Parathyroid adenoma (tissue), 2 donors: ENCODE measurements around the gene PLXNA4.
"Not testable (repeated sequence)": the region's sequence is repeated elsewhere in the genome, so short reads cannot be mapped to it uniquely, and the experiment has no call there.

Experiments used
- H2AFZ ChIP-seq: fragments of 300-600 bp; sonication (generic); one replicate; pipeline ENCODE4 v1.7.0; 2017; ENCODE audit warnings: antibody characterized with exemption, mild to moderate bottlenecking
- H3K27ac ChIP-seq: fragments of 300-600 bp; sonication (generic); one replicate; pipeline ENCODE4 v1.7.0; 2017
- H3K27me3 ChIP-seq: fragments of 300-600 bp; sonication (generic); one replicate; pipeline ENCODE4 v1.7.0; 2017; ENCODE audit warnings: low read length; ENCODE audit not compliant: control insufficient read depth, insufficient read depth
- H3K36me3 ChIP-seq: fragments of 300-600 bp; sonication (generic); one replicate; pipeline ENCODE4 v1.7.0; 2017; ENCODE audit warnings: low read length; ENCODE audit not compliant: control insufficient read depth, insufficient read depth
- H3K4me1 ChIP-seq: fragments of 300-600 bp; sonication (generic); one replicate; pipeline ENCODE4 v1.7.0; 2017; ENCODE audit warnings: control low read depth
- H3K4me2 ChIP-seq: fragments of 300-600 bp; sonication (generic); one replicate; pipeline ENCODE4 v1.7.0; 2017; ENCODE audit warnings: low read length
- H3K4me3 ChIP-seq: fragments of 300-600 bp; sonication (generic); one replicate; pipeline ENCODE4 v1.7.0; 2017; ENCODE audit warnings: low read depth, low read length
- H3K79me2 ChIP-seq: fragments of 300-600 bp; sonication (generic); one replicate; pipeline ENCODE4 v1.7.0; 2017; ENCODE audit warnings: control low read depth
- H3K9ac ChIP-seq: fragments of 300-600 bp; sonication (generic); one replicate; pipeline ENCODE4 v1.7.0; 2017; ENCODE audit warnings: mild to moderate bottlenecking
- H3K9me3 ChIP-seq: fragments of 300-600 bp; sonication (generic); one replicate; pipeline ENCODE4 v1.7.0; 2017; ENCODE audit warnings: low read length; ENCODE audit not compliant: control insufficient read depth
- TF ChIP-seq, protein P1 (sequence below): fragments of 300-600 bp; sonication (generic); IDR thresholded peaks from one replicate; pipeline ENCODE4 v1.7.0; 2017; ENCODE audit warnings: antibody characterized with exemption, mild to moderate bottlenecking
- donor health status: primary hyperparathyroidism.

PLXNA4 gene

DNA sequence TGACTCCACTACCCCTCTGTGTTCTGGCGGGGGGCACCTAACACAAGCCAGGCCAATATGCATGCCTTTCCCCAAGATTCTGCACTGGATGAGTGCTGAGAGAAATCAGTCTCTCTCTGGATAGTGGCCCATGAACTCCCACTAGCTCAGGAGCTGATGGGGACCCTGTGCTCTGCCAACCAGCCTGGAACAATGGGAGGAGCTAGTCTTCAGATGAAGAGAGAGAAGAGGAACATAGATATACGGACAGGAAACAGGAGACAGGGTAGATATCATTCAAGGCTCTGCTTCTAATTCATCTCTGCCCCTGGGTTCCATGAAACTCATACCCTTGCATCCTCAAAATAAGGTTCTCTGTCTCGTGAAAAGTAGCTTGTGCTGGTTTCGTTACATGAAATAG is 27.9 kb upstream of the PLXNA4 start:
- Histone ChIP-seq H3K4me1 (no peaks in the 10 kb centered on the region), H3K79me2 (no peaks in the 10 kb centered on the region), H2AFZ (no peak overlapping the region), H3K9me3 (no peaks in the 10 kb centered on the region), H3K4me2 (no peak overlapping the region), H3K36me3 (no peaks in the 10 kb centered on the region), H3K27me3 (no peaks in the 10 kb centered on the region), H3K4me3 (no peak overlapping the region), H3K9ac (no peak overlapping the region), H3K27ac (no peak overlapping the region)
- TF ChIP-seq, protein P1, sequence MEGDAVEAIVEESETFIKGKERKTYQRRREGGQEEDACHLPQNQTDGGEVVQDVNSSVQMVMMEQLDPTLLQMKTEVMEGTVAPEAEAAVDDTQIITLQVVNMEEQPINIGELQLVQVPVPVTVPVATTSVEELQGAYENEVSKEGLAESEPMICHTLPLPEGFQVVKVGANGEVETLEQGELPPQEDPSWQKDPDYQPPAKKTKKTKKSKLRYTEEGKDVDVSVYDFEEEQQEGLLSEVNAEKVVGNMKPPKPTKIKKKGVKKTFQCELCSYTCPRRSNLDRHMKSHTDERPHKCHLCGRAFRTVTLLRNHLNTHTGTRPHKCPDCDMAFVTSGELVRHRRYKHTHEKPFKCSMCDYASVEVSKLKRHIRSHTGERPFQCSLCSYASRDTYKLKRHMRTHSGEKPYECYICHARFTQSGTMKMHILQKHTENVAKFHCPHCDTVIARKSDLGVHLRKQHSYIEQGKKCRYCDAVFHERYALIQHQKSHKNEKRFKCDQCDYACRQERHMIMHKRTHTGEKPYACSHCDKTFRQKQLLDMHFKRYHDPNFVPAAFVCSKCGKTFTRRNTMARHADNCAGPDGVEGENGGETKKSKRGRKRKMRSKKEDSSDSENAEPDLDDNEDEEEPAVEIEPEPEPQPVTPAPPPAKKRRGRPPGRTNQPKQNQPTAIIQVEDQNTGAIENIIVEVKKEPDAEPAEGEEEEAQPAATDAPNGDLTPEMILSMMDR, result no peak

DNA sequence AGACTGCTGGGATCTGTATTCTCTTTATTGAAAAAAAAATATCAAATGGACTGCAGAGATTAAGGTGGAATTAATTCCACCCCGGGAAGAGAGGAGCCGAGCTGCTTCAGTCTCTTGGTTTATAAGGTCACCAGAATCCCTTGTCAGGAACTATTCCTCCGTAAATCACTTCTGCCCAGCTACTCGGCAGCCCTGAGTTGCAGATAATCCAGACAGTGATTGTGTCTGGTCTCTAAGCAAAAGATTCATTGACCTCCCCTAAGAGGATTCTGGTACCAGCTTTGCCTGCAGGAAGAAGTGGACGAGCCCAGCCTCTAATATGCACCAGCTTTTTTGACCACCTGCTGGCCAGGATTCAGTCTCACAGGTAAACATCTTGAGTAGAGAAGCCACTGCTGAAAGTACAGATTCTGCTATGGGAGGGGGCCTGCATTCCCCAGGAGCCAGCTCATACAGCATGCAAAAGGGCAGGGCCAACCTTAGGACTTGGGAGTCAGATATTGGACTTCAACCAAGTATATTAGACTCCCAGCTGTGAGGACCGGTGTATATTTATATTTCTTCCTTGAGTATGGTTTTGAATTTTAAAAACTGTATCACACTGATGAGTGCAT is 27.1 kb upstream of the PLXNA4 start:
- Histone ChIP-seq H3K4me3 (no peak overlapping the region), H3K36me3 (no peaks in the 10 kb centered on the region), H3K27ac (no peak overlapping the region), H3K9me3 (no peaks in the 10 kb centered on the region), H3K9ac (no peak overlapping the region), H2AFZ (no peak overlapping the region), H3K4me1 (no peaks in the 10 kb centered on the region), H3K27me3 (no peaks in the 10 kb centered on the region), H3K4me2 (no peak overlapping the region), H3K79me2 (no peaks in the 10 kb centered on the region)
- TF ChIP-seq, protein P1, result no peak

DNA sequence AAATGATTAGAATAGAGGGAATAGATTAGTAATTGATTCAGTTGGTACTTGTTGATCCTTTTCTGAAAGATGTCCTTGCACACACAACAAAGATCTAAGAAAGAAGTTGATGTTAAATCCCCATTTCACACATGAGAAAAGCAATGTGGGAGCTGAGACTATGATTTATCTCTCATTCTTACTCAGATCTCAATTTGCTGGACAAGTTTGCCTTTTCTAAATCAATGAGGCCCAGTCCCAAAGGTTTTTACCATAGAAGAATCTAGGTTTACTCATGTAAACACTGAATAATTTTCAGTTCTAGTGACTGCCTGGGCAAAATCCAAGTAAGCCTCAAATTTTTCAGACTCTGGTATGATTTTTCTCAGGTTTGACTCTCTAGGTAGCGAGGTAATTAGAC is 25.5 kb upstream of the PLXNA4 start:
- Histone ChIP-seq H2AFZ (no peak overlapping the region), H3K36me3 (no peaks in the 10 kb centered on the region), H3K27ac (no peak overlapping the region), H3K9me3 (no peaks in the 10 kb centered on the region), H3K4me1 (no peaks in the 10 kb centered on the region), H3K4me2 (no peak overlapping the region), H3K27me3 (no peaks in the 10 kb centered on the region), H3K4me3 (no peak overlapping the region), H3K9ac (no peak overlapping the region), H3K79me2 (no peaks in the 10 kb centered on the region)
- TF ChIP-seq, protein P1, result no peak

DNA sequence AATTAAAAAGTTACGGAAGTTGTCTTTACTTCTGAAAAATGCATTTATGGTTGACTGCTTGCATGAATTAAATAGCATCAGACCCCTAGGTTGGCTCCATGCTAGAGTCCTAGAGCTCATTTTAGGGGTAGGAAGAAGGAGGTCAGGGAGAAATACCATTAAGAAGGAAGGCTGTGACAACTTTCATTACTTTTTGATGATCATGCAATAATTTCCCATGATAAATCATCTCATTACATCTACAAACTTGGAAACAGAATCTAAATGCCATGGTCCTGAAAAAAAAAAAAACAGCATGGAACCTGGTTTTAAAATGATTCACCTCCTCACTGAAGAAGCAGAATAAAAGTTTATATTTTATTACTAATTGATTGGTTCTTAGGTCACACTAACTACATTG is 20.3 kb upstream of the PLXNA4 start:
- Histone ChIP-seq H3K4me2 (no peak overlapping the region), H3K9ac (no peak overlapping the region), H3K79me2 (no peaks in the 10 kb centered on the region), H2AFZ (no peak overlapping the region), H3K27me3 (no peaks in the 10 kb centered on the region), H3K9me3 (no peaks in the 10 kb centered on the region), H3K4me1 (no peaks in the 10 kb centered on the region), H3K36me3 (no peaks in the 10 kb centered on the region), H3K4me3 (no peak overlapping the region), H3K27ac (no peak overlapping the region)
- TF ChIP-seq, protein P1, result no peak

DNA sequence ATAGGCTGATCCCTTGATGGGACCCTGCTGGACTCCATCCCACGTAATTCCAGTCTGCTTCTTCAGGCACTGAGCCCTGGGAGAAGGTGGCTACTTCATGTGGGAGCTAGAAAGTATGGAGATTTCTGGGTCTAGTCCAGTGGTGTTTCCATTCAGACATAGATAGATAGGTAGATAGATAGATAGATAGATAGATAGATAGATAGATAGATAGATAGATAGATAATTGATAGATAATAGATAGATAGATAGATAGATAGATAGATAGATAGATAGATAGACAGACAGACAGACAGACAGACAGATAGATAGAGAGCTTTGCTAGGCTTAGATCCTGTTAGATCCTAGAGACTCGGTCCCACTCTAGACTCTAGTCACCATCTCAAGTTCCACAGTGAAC is 18.5 kb upstream of the PLXNA4 start:
- H3K4me1 ChIP-seq, H3K9ac ChIP-seq, H3K27me3 ChIP-seq, H3K4me2 ChIP-seq, H3K4me3 ChIP-seq, H3K36me3 ChIP-seq, H2AFZ ChIP-seq, H3K9me3 ChIP-seq, H3K27ac ChIP-seq, H3K79me2 ChIP-seq: not testable (repeated sequence)
